ENCODE measurements around the gene RABEPK. TPM values are rescaled to one million over a fixed set of nuclear protein-coding genes. Genes with fewer than 3 reads are reported as not detected.
A peak's percentile ranks its signal among the peaks of the same experiment; 100 is the strongest.
"Not testable (repeated sequence)": the region's sequence is repeated elsewhere in the genome, so short reads cannot be mapped to it uniquely, and the experiment has no call there.

RABEPK gene
- total RNA-seq, 1 experiment from 2014 or later, result 25.1 TPM

GRCh38 chr9:125243792-125244260 lies 43.5 kb downstream of the RABEPK start:
- DNase-seq (ENCODE audit: low read depth), result no peak

GRCh38 chr9:125246261-125246667 lies 45.9 kb downstream of the RABEPK start:
- no peak for DNase-seq (ENCODE audit: low read depth)

- no peak for DNase-seq (ENCODE audit: low read depth)
These were observed 53.9 kb downstream of the RABEPK start for GRCh38 chr9:125254231-125254630.

GRCh38 chr9:125255781-125256391 lies 55.5 kb downstream of the RABEPK start:
- no peak for DNase-seq (ENCODE audit: low read depth)

GRCh38 chr9:125258160-125258785 lies 57.9 kb downstream of the RABEPK start:
- no peak for DNase-seq (ENCODE audit: low read depth)

- DNase-seq (ENCODE audit: low read depth), result no peak
These were observed 58.6 kb downstream of the RABEPK start for GRCh38 chr9:125258832-125259534.

- no peak for DNase-seq (ENCODE audit: low read depth)
These were observed 60.2 kb downstream of the RABEPK start for GRCh38 chr9:125260561-125260960.

GRCh38 chr9:125261501-125262293 lies 61.4 kb downstream of the RABEPK start, which contains the start of gene GAPVD1:
TSS of gene GAPVD1 (plus strand) at chr9:125261826. CDS start at chr9:125298922, 37,096 bp downstream.
- peak; percentile 92 for DNase-seq (ENCODE audit: low read depth)

- DNase-seq (ENCODE audit: low read depth), result no peak
These were observed 62.1 kb downstream of the RABEPK start for GRCh38 chr9:125262294-125262991.

GRCh38 chr9:125264068-125264467 lies 63.7 kb downstream of the RABEPK start:
- DNase-seq (ENCODE audit: low read depth), result not testable (repeated sequence)

GRCh38 chr9:125268394-125269013 lies 68.2 kb downstream of the RABEPK start:
- no peak for DNase-seq (ENCODE audit: low read depth)

- no peak for DNase-seq (ENCODE audit: low read depth)
These were observed 68.7 kb downstream of the RABEPK start for GRCh38 chr9:125269014-125269397.

- no peak for DNase-seq (ENCODE audit: low read depth)
These were observed 70.7 kb downstream of the RABEPK start for GRCh38 chr9:125271081-125271480.

GRCh38 chr9:125272697-125273096 lies 72.4 kb downstream of the RABEPK start:
- DNase-seq (ENCODE audit: low read depth), result no peak

GRCh38 chr9:125276771-125277170 lies 76.4 kb downstream of the RABEPK start:
- DNase-seq (ENCODE audit: low read depth), result no peak

GRCh38 chr9:125277411-125277810 lies 77.1 kb downstream of the RABEPK start:
- no peak for DNase-seq (ENCODE audit: low read depth)

- DNase-seq (ENCODE audit: low read depth), result no peak
These were observed 80.6 kb downstream of the RABEPK start for GRCh38 chr9:125280945-125281344.

Data from M059J (cell line).